Neural cell (in vitro differentiated cells): ENCODE data around the gene SLC6A6.

Experiments used
- EZH2 ChIP-seq: fragments of 200-600, 300-800 bp; shearing (Covaris generic), sonication (generic); IDR thresholded peaks from 2 replicates; pipeline ENCODE4 v1.6.1; 2014; ENCODE audit warnings: antibody characterized with exemption, low read length, borderline replicate concordance, mild to moderate bottlenecking; ENCODE audit not compliant: insufficient read depth, poor library complexity, severe bottlenecking
- MXI1 ChIP-seq: fragments of 450-650 bp; conservative IDR thresholded peaks from 2 replicates; pipeline ENCODE4 v1.6.1; 2014; ENCODE audit warnings: antibody characterized with exemption, mild to moderate bottlenecking; ENCODE audit not compliant: poor library complexity, severe bottlenecking
- POLR2AphosphoS5 ChIP-seq: IDR thresholded peaks from 2 replicates; pipeline ENCODE4 v1.6.1; 2012
- RAD21 ChIP-seq: fragments of 450-650 bp; conservative IDR thresholded peaks from 2 replicates; pipeline ENCODE4 v1.6.1; 2014; ENCODE audit warnings: antibody characterized with exemption, mild to moderate bottlenecking, moderate library complexity
- SMC3 ChIP-seq: fragments of 450-650 bp; conservative IDR thresholded peaks from 2 replicates; pipeline ENCODE4 v1.6.1; 2014; ENCODE audit warnings: antibody characterized with exemption, mild to moderate bottlenecking, moderate library complexity; ENCODE audit not compliant: poor library complexity
- TAF1 ChIP-seq: IDR thresholded peaks from 2 replicates; pipeline ENCODE4 v1.6.1; 2012; ENCODE audit warnings: low read depth
- TF ChIP-seq, protein P1 (sequence below): fragments of 450-650 bp; IDR thresholded peaks from 2 replicates; pipeline ENCODE4 v1.5.1; 2014; ENCODE audit warnings: antibody characterized with exemption, mild to moderate bottlenecking, moderate library complexity; ENCODE audit not compliant: poor library complexity, severe bottlenecking

DNA sequence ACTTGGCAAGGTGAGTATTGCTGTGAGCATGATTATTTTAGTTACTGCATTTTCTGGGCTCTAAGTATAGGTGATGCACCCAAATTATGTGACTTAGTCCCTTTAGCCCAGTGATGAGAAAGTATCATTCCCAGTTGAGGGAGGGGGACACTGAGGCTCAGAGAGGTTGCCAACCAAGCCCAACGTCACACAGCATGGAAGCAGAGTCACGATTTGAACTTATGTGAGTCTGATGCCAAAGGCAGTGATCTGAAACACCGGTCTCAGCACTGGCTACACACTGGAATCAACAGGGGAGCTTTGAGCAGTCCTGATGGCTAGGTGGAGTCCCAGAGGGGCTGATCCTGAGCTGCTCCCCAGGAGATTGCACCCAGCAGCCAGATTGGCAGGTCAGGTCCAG lies 39.5 kb upstream of the SLC6A6 start:
- TF ChIP-seq, protein P1, sequence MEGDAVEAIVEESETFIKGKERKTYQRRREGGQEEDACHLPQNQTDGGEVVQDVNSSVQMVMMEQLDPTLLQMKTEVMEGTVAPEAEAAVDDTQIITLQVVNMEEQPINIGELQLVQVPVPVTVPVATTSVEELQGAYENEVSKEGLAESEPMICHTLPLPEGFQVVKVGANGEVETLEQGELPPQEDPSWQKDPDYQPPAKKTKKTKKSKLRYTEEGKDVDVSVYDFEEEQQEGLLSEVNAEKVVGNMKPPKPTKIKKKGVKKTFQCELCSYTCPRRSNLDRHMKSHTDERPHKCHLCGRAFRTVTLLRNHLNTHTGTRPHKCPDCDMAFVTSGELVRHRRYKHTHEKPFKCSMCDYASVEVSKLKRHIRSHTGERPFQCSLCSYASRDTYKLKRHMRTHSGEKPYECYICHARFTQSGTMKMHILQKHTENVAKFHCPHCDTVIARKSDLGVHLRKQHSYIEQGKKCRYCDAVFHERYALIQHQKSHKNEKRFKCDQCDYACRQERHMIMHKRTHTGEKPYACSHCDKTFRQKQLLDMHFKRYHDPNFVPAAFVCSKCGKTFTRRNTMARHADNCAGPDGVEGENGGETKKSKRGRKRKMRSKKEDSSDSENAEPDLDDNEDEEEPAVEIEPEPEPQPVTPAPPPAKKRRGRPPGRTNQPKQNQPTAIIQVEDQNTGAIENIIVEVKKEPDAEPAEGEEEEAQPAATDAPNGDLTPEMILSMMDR, result no peak
- TF ChIP-seq EZH2, result no peak
- TF ChIP-seq POLR2AphosphoS5, result no peak
- no peak for TF ChIP-seq MXI1
- TF ChIP-seq SMC3, result no peak
- TF ChIP-seq RAD21, result no peak
- TF ChIP-seq TAF1, result no peak
